HCT116 (cell line): ENCODE results near the gene ACOT9. TPM values are rescaled to one million over a fixed set of nuclear protein-coding genes. Genes with fewer than 3 reads are reported as not detected.

Source experiments
- ATAC-seq: fragments of 200-7000 bp; cut with Tn5 transposase; 2 replicates; pipeline ENCODE4 v1.9.1; 2020; ENCODE audit warnings: mild to moderate bottlenecking, moderate library complexity
- BruUV-seq: library from RNA; stranded (reverse); fragments of 400-500 nt; replicated peaks from 2 replicates; lab custom pipeline; 2021; lab: Mats Ljungman, UMichigan
- CTCF ChIA-PET: fragments of 300-600 bp; sonication (Branson Sonifier 250); formaldehyde crosslinking; loops from one replicate; lab custom pipeline; 2021; ENCODE audit warnings: antibody characterized with exemption; lab: Charles Lee
- POLR2A ChIA-PET: fragments of 300-600, 350-600 bp; sonication (Branson Sonifier 250); formaldehyde crosslinking; loops from one replicate; lab custom pipeline; 2021; ENCODE audit warnings: antibody characterized with exemption; lab: Charles Lee
- RAD21 ChIA-PET, 2 experiments: fragments of 300-600 bp; sonication (Branson Sonifier 250); formaldehyde crosslinking; loops; one replicate each; lab custom pipeline; 2023; ENCODE audit warnings: low total read pairs in 2 of 2; ENCODE audit not compliant: uncharacterized antibody in 2 of 2, unreplicated experiment in 2 of 2, low non-redundant PET in 1 of 2; lab: Charles Lee
- DNase-seq: peaks from one replicate; pipeline ENCODE4 v3.0.0-alpha.2; 2010; ENCODE audit warnings: low read depth, low spot score
- H2AFZ ChIP-seq: fragments of 200-600 bp; shearing (Covaris generic), sonication (generic); 2 replicates; pipeline ENCODE4 v1.6.1; 2017; ENCODE audit warnings: low read depth, mixed run types, mixed read lengths, antibody characterized with exemption, low read length; ENCODE audit not compliant: poor library complexity, severe bottlenecking
- H3K27ac ChIP-seq: 2 replicates; pipeline ENCODE4 v1.5.1; 2012; ENCODE audit warnings: low read depth, low read length
- H3K27me3 ChIP-seq: fragments of 200-600 bp; sonication (generic); 2 replicates; pipeline ENCODE4 v1.6.1; 2016; ENCODE audit warnings: mixed run types, low read length, mixed read lengths; ENCODE audit not compliant: insufficient read depth
- H3K36me3 ChIP-seq, 2 experiments: fragments of 200-500 bp in 1 of 2; fragments of 200-600 bp in 1 of 2; sonication (Bioruptor generic) in 1 of 2; sonication (generic) in 1 of 2; 2 replicates each; pipeline versions ENCODE4 v1.5.1 to v1.6.1; 2014 to 2016; ENCODE audit warnings: low read length in 2 of 2, inconsistent platforms in 1 of 2, mixed read lengths in 1 of 2, mixed run types in 1 of 2; ENCODE audit not compliant: insufficient read depth in 2 of 2, control insufficient read depth in 1 of 2
- H3K4me1 ChIP-seq, 2 experiments: fragments of 200-600 bp in 1 of 2; sonication (generic) in 1 of 2; 2 replicates each; pipeline versions ENCODE4 v1.5.1 to v1.6.1; 2012 to 2017; ENCODE audit warnings: low read length in 2 of 2, inconsistent platforms in 1 of 2, mild to moderate bottlenecking in 1 of 2, mixed read lengths in 1 of 2, mixed run types in 1 of 2, moderate library complexity in 1 of 2; ENCODE audit not compliant: insufficient read depth in 2 of 2, control insufficient read depth in 1 of 2
- H3K4me2 ChIP-seq: fragments of 200-600 bp; sonication (generic); 2 replicates; pipeline ENCODE4 v1.6.1; 2017; ENCODE audit warnings: mixed run types, low read length, mixed read lengths
- H3K4me3 ChIP-seq, 2 experiments: fragments of 200-600 bp in 1 of 2; sonication (generic) in 1 of 2; replicated peaks in 1 of 2; 2 replicates each; pipeline ENCODE4 v1.5.1; 2011 to 2016; ENCODE audit warnings: low read length in 2 of 2, control low read depth in 1 of 2, low read depth in 1 of 2, mild to moderate bottlenecking in 1 of 2, mixed read lengths in 1 of 2, mixed run types in 1 of 2
- H3K79me2 ChIP-seq: fragments of 200-600 bp; sonication (generic); 2 replicates; pipeline ENCODE4 v1.6.1; 2017; ENCODE audit warnings: mild to moderate bottlenecking, mixed run types, low read length, moderate library complexity, mixed read lengths; ENCODE audit not compliant: insufficient read depth
- H3K9ac ChIP-seq: fragments of 200-600 bp; sonication (generic); 2 replicates; pipeline ENCODE4 v1.6.1; 2016; ENCODE audit warnings: low read length, mixed read lengths
- H3K9me2 ChIP-seq: fragments of 200-600 bp; sonication (generic), shearing (Covaris generic); 2 replicates; pipeline ENCODE4 v1.6.1; 2017; ENCODE audit warnings: mixed run types, mild to moderate bottlenecking, moderate library complexity; ENCODE audit not compliant: insufficient read depth
- H3K9me3 ChIP-seq, 2 experiments: fragments of 200-500 bp in 1 of 2; fragments of 200-600 bp in 1 of 2; sonication (Bioruptor generic) in 1 of 2; sonication (generic) in 1 of 2; 2 replicates each; pipeline ENCODE4 v1.6.1; 2014 to 2017; ENCODE audit warnings: low read length in 2 of 2, mixed read lengths in 2 of 2, inconsistent platforms in 1 of 2, low read depth in 1 of 2, mild to moderate bottlenecking in 1 of 2, mixed run types in 1 of 2, moderate library complexity in 1 of 2; ENCODE audit not compliant: control insufficient read depth in 1 of 2, insufficient read depth in 1 of 2
- H4K20me1 ChIP-seq: fragments of 200-600 bp; sonication (generic), shearing (Covaris generic); 2 replicates; pipeline ENCODE4 v1.6.1; 2017; ENCODE audit warnings: mixed run types, mild to moderate bottlenecking, moderate library complexity; ENCODE audit not compliant: insufficient read depth
- ATF3 ChIP-seq: IDR thresholded peaks from 2 replicates; pipeline ENCODE4 v1.6.1; 2012
- EGR1 ChIP-seq: IDR thresholded peaks from 2 replicates; pipeline ENCODE4 v1.6.1; 2012; ENCODE audit warnings: low read depth
- EZH2 ChIP-seq: fragments of 200-600 bp; sonication (generic); IDR thresholded peaks from 2 replicates; pipeline ENCODE4 v1.6.1; 2017; ENCODE audit warnings: antibody characterized with exemption, mixed run types
- EZH2phosphoT487 ChIP-seq: fragments of 200-600 bp; IDR thresholded peaks from 2 replicates; pipeline ENCODE4 v1.6.1; 2018; ENCODE audit warnings: antibody characterized with exemption, borderline replicate concordance
- JUND ChIP-seq: IDR thresholded peaks from 2 replicates; pipeline ENCODE4 v1.6.1; 2012
- POLR2AphosphoS5 ChIP-seq: IDR thresholded peaks from 2 replicates; pipeline ENCODE4 v1.6.1; 2011; ENCODE audit warnings: mild to moderate bottlenecking, low read depth, low read length, moderate library complexity
- RAD21 ChIP-seq: IDR thresholded peaks from 2 replicates; pipeline ENCODE4 v1.6.1; 2012; ENCODE audit warnings: low read depth, mild to moderate bottlenecking
- YY1 ChIP-seq: IDR thresholded peaks from 2 replicates; pipeline ENCODE4 v1.6.1; 2011; ENCODE audit warnings: low read length, low read depth, moderate library complexity, mild to moderate bottlenecking; ENCODE audit not compliant: insufficient replicate concordance; ENCODE audit errors: extremely low read depth
- ZBTB33 ChIP-seq: IDR thresholded peaks from 2 replicates; pipeline ENCODE4 v1.6.1; 2011; ENCODE audit warnings: mild to moderate bottlenecking, low read length, moderate library complexity; ENCODE audit not compliant: insufficient replicate concordance; ENCODE audit errors: extremely low read depth
- ZNF274 ChIP-seq: fragments of 200-500 bp; sonication (Bioruptor generic); IDR thresholded peaks from 2 replicates; pipeline ENCODE4 v1.6.1; 2014; ENCODE audit warnings: mild to moderate bottlenecking, low read depth, low read length, inconsistent platforms
- intact Hi-C: fragments of 100-400 bp; cut with micrococcal nuclease; formaldehyde crosslinking; loops from 2 replicates; pipeline ENCODE4 v1.10.0; 2022
- total RNA-seq: library from RNA; stranded (reverse); gene quantifications from one replicate; pipeline ENCODE4 v1.2.1, GENCODE V29; 2021; ENCODE audit not compliant: unreplicated experiment

The ACOT9 gene
- total RNA-seq, 1 experiment from 2014 or later, result 59.7 TPM

- POLR2A ChIA-PET, result no interaction called here
- ATAC-seq (no peak), DNase-seq (no peak)
- CTCF ChIA-PET, result no interaction called here
- Histone ChIP-seq H3K9ac (no peak overlapping the region), H3K4me3 (no peak overlapping the region), H3K4me1 (no peaks in the 10 kb centered on the region), H4K20me1 (no peaks in the 10 kb centered on the region), H3K9me3 (no peaks in the 10 kb centered on the region), H3K27ac (no peak overlapping the region), H3K27me3 (no peaks in the 10 kb centered on the region), H3K79me2 (peaks cover 26% of the 10 kb centered on the region), H3K9me2 (no peaks in the 10 kb centered on the region), H3K4me2 (no peak overlapping the region), H2AFZ (no peak overlapping the region), H3K36me3 (peaks cover 15 to 17% of the 10 kb centered on the region in 2 experiments)
- TF ChIP-seq EZH2phosphoT487 (no peak), RAD21 (no peak), ZNF274 (no peak), JUND (no peak), EZH2 (no peak), YY1 (no peak), POLR2AphosphoS5 (no peak), ZBTB33 (no peak), EGR1 (no peak), ATF3 (no peak)
- intact Hi-C loops, result no loop called here
- RAD21 ChIA-PET, result no interaction called here
- no TSS peak for BruUV-seq
Measured at GRCh38 chrX:23731951-23732350, 11.1 kb downstream of the ACOT9 start.
